Activated CD4-positive, alpha-beta T cell treated with anti-CD3 and anti-CD28 coated beads, Interleukin-2, amount 10 ng/mL, durations not matched to agents 7 days and 5 days (primary cell): Measurements from ENCODE around the gene NOTCH1. TPM values are rescaled to one million over a fixed set of nuclear protein-coding genes. Genes with fewer than 3 reads are reported as not detected.
"Not testable (repeated sequence)": the region's sequence is repeated elsewhere in the genome, so short reads cannot be mapped to it uniquely, and the experiment has no call there.

Experiments
- CTCF ChIA-PET: fragments of 350-600 bp; sonication (Branson Sonifier 250); formaldehyde crosslinking; loops from one replicate; lab custom pipeline; 2021; ENCODE audit warnings: antibody characterized with exemption; lab: Charles Lee
- POLR2A ChIA-PET: fragments of 350-600 bp; sonication (Branson Sonifier 250); formaldehyde crosslinking; loops from one replicate; lab custom pipeline; 2021; ENCODE audit warnings: antibody characterized with exemption; lab: Charles Lee
- DNase-seq: peaks from one replicate; pipeline ENCODE4 v3.0.0-alpha.2; 2020
- H3K27ac Mint-ChIP-seq: one replicate; pipeline ENCODE4 v1.8.0; 2021; ENCODE audit warnings: mild to moderate bottlenecking, moderate library complexity, mixed read lengths
- H3K27me3 Mint-ChIP-seq: one replicate; pipeline ENCODE4 v1.8.0; 2021; ENCODE audit warnings: mixed read lengths
- H3K36me3 Mint-ChIP-seq: one replicate; pipeline ENCODE4 v1.8.0; 2021; ENCODE audit warnings: low read depth, mixed read lengths
- H3K4me1 Mint-ChIP-seq: one replicate; pipeline ENCODE4 v1.8.0; 2021; ENCODE audit warnings: mixed read lengths
- H3K4me3 Mint-ChIP-seq: one replicate; pipeline ENCODE4 v1.8.0; 2021; ENCODE audit warnings: mild to moderate bottlenecking, moderate library complexity, mixed read lengths
- H3K9me3 Mint-ChIP-seq: one replicate; pipeline ENCODE4 v1.8.0; 2021; ENCODE audit warnings: mixed read lengths
- total RNA-seq, 2 experiments: library from RNA; stranded (reverse); gene quantifications; one replicate each; pipeline ENCODE4 v1.2.3, GENCODE V29; 2021

NOTCH1 gene
- total RNA-seq, 2 experiments from 2014 or later = 73.6 to 74.4 TPM

DNA sequence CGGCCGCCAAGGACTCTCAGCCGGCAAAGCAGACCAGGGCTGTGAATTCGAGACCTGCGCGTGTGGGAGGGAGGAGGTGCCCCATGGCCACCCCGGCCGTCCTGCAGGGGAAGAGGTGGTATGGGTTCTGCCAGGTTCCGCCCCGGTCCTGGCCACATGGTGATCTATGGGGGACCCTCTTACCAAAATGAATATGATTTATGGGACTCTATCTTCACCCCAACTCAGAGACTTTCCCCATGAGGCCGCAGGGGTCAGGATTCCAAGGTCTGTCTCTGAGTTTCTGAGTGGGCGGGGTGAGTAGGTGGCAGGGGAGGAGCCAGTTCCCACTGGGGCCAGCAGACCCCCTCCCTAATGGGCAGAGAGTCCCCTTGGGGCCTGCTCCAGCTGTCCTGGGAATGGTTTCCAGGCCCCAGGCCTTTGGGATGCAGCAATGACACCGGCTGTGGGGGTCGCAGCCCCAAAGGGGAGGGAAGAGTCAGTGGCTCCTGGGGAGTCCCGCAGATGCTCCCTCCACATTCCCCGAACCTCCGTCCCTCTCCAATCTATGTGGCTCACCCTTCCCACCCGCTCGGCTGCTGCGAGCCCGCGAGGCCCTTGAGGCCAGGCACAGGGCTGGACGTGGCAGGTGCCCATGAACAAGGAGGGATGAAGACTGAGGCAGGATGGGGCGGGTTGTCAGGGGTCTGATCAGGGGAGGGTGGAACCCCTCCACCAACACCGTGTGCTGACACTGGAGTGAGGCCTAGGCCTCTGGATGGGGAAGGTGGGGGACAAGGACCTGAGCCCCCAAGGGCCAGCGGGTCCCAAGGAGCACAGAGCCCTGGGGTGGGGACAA lies 20.1 kb upstream of the NOTCH1 start:
- Mint-ChIP-seq H3K4me3 (no peak overlapping the region), H3K9me3 (peaks cover 2% of the 10 kb centered on the region), H3K27ac (no peak overlapping the region), H3K4me1 (no peaks in the 10 kb centered on the region), H3K27me3 (no peaks in the 10 kb centered on the region), H3K36me3 (no peaks in the 10 kb centered on the region)
- CTCF ChIA-PET = no interaction called here
- DNase-seq = no peak
- POLR2A ChIA-PET = no interaction called here

DNA sequence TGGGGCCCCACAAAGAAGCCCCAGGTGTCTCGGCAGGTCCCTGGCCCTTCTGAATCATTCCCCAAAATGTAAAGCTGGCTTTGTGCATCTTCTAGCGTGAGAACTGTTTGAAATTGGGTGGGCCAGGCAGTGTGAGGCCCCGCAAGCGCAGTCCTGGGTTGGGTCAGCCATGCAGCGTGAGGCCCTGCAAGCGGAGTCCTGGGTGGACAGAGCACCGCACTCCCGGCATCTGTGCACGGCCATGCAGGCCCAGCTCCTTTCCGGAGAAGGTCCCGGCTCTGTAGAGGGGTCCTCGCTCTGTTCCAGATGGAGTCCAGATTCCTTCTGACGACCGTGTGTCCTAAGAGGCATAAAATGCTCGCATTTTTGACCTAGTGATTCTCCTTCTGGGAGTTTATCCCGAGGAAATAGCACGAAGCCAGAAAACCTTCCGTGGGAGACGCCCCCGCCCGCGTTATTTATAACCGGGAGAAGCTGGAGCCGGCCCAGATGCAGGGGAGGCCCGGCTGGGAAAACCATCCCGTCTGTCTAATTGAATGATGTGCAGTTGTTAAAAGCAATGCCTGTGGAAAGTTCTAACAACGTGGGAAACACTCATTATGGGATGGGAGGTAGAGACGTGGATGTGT lies 19.4 kb upstream of the NOTCH1 start:
- DNase-seq = no peak
- Mint-ChIP-seq H3K4me3 (no peak overlapping the region), H3K36me3 (peaks cover 2% of the 10 kb centered on the region), H3K27me3 (no peaks in the 10 kb centered on the region), H3K9me3 (peaks cover 7% of the 10 kb centered on the region), H3K4me1 (no peaks in the 10 kb centered on the region), H3K27ac (no peak overlapping the region)
- ChIA-PET POLR2A (no interaction called here), CTCF (no interaction called here)

DNA sequence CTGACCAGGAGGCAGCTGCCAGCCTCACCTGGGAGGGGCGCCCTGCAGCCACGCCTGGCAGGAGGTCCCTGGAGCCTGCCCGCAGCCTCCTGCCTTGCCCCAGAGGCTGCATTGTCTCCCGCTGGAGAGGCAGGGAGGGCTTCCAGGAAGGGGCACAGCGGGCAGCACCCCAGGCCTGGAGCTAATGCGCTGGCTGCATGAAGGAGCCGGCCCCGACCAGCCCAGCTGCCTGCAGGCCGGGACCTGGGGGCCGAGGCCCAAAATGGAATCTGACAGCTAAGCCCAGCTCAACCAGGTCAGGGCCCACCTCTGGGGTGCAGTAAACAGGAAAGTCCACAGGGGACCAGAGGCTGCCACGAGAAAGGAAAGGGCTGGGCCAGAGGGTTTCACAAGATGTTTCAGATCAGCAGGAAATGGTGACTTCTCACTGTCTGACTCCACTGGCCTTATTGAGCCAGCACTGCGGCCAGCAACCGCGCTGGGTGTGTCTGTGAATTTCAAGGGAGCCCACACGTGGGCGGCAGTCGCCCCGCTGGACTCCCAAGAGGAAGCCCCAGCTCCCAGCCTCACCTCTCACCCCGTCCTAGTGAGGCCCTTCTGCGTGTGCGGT lies 18.6 kb upstream of the NOTCH1 start:
- Mint-ChIP-seq H3K9me3 (peaks cover 7% of the 10 kb centered on the region), H3K4me1 (no peaks in the 10 kb centered on the region), H3K27me3 (no peaks in the 10 kb centered on the region), H3K36me3 (peaks cover 2% of the 10 kb centered on the region), H3K27ac (no peak overlapping the region), H3K4me3 (no peak overlapping the region)
- CTCF ChIA-PET = interaction anchor here (0.7 to 2.0 kb wide), 3 partner anchors 9 to 81 kb away, joined by 3 to 5 read pairs (median 4); no protein-coding TSS in a partner anchor
- no peak for DNase-seq
- POLR2A ChIA-PET = no interaction called here

DNA sequence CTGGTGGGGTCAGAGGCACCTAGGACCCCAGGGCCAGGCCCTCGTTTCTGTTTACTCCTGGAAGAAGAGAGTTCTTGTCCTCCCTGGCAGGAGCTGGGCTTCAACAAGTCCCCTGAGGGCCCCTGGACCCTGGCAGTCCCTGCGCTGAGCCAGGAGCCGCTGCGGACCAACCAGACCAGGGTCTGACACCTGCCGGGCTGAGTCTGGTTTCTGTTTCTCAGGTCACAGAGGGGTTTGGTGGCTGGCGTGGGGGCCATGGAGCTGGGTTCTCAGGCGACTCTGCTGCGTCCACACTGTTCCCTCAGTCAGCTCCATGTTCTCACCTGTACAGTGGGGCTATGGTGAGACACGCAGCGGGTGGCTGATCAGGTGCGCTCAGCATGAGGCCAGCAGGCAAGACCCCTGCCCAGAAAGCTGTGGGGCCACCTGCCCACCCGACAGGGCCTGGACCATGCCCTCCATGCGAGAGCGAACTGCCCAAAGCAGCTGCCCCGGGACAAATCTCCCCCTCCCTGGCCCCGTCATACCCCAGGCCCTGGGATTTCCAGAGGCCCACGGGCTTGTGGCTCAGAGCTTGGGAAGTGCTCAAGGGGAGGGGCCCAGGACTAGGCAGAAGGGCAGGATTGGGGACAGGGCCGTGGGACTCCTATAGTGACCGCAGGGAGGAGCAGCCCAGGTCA lies 17.9 kb upstream of the NOTCH1 start:
- Mint-ChIP-seq H3K9me3 (peaks cover 10% of the 10 kb centered on the region), H3K4me3 (no peak overlapping the region), H3K27ac (no peak overlapping the region), H3K36me3 (peaks cover 2% of the 10 kb centered on the region), H3K4me1 (no peaks in the 10 kb centered on the region), H3K27me3 (peaks cover 2% of the 10 kb centered on the region)
- CTCF ChIA-PET = interaction anchor here (0.6 to 2.0 kb wide), 5 partner anchors 9 to 807 kb away, joined by 3 to 5 read pairs (median 4); no protein-coding TSS in a partner anchor
- DNase-seq = no peak
- POLR2A ChIA-PET = no interaction called here

DNA sequence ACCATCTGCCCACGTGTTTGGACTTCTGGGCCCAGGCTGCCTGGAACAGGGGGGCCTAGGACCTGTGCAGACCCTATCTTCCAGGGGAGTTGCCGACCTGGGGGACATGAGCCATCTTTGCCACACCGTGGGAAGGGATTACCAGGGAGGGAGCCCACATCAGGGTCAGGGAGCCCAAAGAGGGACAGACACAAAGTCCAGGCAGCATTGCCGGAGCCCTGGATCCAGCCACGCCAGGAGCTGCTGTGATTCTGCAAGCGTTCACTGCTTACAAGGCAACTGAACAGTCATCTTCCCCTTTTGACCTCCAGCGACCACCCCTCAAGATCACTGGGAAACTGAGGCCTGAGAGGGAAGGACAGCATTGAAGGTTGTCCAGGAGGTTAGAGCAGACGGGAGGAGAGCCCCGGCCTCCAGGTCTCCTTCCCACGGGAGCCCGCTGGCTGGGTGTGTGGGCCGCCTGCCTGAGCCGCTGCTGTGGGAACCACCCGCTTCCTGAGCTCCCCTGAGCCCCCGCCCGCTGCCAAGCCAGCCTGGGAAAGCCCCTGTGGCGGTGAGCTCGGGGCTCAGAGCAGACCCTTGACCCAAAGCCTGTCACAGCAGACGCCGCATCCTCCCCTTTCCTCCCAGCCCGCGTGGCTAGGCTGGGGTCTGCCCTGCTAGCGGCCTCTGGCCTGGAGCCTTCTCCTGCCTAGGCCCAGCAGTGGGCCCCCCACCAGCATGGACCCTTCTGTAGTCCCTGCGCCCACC lies 17.1 kb upstream of the NOTCH1 start:
- peaks cover 2% of the 10 kb centered on the region for H3K27me3 Mint-ChIP-seq
- peaks cover 14% of the 10 kb centered on the region for H3K9me3 Mint-ChIP-seq
- H3K27ac Mint-ChIP-seq = no peak overlapping the region
- DNase-seq = no peak
- H3K4me3 Mint-ChIP-seq = no peak overlapping the region
- CTCF ChIA-PET = interaction anchor here (0.6 to 2.0 kb wide), 4 partner anchors 12 to 808 kb away, joined by 3 to 4 read pairs (median 4); no protein-coding TSS in a partner anchor
- H3K36me3 Mint-ChIP-seq = peaks cover 2% of the 10 kb centered on the region
- POLR2A ChIA-PET = no interaction called here
- no peaks in the 10 kb centered on the region for H3K4me1 Mint-ChIP-seq

DNA sequence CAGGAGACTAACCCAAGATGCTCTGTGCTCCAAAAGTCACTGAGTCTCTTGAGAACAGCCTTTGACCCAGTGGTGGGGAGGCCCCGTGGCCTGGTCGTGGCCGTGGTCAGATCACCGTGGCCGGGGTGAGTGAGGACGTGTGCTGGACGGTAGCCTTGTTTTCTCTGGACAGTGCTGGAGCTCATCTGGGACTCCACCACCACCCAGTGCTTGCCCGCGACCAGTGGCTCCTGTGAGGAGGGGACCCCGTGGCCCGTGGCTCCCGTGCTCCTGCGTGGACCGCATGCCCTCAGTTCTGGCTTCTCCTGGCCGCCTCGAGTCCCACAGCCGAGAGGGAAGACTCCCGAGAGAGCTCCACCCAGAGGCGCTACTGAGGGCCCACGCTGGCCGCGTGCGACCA lies 15.9 kb upstream of the NOTCH1 start:
- ChIA-PET CTCF (interaction anchor here (0.8 to 1.9 kb wide), 3 partner anchors 11 to 70 kb away, joined by 3 to 5 read pairs (median 4); no protein-coding TSS in a partner anchor), POLR2A (no interaction called here)
- Mint-ChIP-seq H3K9me3 (peaks cover 14% of the 10 kb centered on the region), H3K27ac (no peak overlapping the region), H3K27me3 (peaks cover 2% of the 10 kb centered on the region), H3K4me1 (no peaks in the 10 kb centered on the region), H3K4me3 (no peak overlapping the region), H3K36me3 (peaks cover 2% of the 10 kb centered on the region)
- DNase-seq = no peak

DNA sequence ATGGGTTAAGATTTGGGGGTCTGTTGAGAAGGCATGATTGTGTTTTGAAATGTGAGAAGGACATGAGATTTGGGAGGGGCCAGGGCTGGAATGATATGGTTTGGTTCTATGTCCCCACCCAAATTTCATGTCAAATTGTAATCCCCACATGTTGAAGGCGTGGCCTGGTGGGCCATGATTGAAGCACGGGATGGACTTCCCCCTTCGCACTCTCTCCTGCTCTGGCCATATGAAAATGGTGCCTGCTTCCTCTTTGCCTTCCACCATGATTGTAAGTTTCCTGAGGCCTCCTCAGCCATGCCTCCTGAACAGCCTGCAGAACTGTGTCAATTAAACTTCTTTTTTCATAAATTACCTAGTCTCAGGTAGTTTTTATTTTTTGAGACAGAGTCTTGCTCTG lies 14.7 kb upstream of the NOTCH1 start:
- Mint-ChIP-seq H3K4me3 (no peak overlapping the region), H3K27me3 (peaks cover 4% of the 10 kb centered on the region), H3K36me3 (peaks cover 2% of the 10 kb centered on the region), H3K9me3 (peaks cover 14% of the 10 kb centered on the region), H3K4me1 (no peaks in the 10 kb centered on the region), H3K27ac (no peak overlapping the region)
- ChIA-PET CTCF (interaction anchor here (1.9 kb wide), 1 partner anchor 12 kb away, joined by 5 read pairs; no protein-coding TSS in a partner anchor), POLR2A (no interaction called here)
- no peak for DNase-seq

DNA sequence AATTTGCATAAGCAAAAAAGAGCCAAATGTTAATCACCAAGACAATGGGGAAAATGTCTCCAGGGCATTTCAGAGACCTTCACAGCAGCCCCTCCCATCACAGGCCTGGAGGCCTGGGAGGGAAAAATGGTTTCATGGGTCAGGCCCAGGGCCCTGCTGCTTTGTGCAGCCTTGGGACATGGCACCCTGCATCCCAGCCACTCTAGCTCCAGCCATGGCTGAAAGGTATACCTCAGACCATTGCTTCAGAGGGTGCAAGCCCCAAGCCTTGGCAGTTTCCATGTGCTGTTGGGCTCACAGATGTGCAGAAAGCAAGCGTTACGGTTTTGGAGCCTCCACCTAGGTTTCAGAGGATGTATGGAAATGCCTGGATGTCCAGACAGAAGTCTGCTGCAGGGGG lies 13.5 kb upstream of the NOTCH1 start:
- H3K9me3 Mint-ChIP-seq = peaks cover 14% of the 10 kb centered on the region
- DNase-seq, H3K36me3 Mint-ChIP-seq, H3K27ac Mint-ChIP-seq, H3K4me1 Mint-ChIP-seq, H3K27me3 Mint-ChIP-seq, POLR2A ChIA-PET, H3K4me3 Mint-ChIP-seq, CTCF ChIA-PET: not testable (repeated sequence)

DNA sequence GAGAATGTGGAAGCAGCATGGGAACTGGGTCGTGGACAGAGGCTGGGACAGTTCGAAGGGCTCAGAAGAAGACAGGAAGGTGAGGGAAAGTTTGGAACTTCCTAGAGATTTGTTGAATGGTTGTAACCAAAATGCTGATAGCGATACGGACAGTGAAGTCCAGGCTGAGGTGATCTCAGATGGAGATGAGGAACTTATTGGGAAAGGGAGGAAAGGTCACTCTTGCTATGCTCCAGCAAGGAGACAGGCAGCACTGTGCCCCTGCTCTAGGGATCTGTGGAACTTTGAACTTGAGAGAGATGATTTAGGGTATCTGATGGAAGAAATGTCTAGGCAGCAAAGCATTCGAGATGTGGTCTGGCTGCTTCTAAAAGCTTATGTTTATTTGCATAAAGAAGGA lies 13.0 kb upstream of the NOTCH1 start:
- POLR2A ChIA-PET, H3K4me1 Mint-ChIP-seq, CTCF ChIA-PET, DNase-seq, H3K36me3 Mint-ChIP-seq, H3K27me3 Mint-ChIP-seq, H3K27ac Mint-ChIP-seq, H3K4me3 Mint-ChIP-seq: not testable (repeated sequence)
- peaks cover 14% of the 10 kb centered on the region for H3K9me3 Mint-ChIP-seq

DNA sequence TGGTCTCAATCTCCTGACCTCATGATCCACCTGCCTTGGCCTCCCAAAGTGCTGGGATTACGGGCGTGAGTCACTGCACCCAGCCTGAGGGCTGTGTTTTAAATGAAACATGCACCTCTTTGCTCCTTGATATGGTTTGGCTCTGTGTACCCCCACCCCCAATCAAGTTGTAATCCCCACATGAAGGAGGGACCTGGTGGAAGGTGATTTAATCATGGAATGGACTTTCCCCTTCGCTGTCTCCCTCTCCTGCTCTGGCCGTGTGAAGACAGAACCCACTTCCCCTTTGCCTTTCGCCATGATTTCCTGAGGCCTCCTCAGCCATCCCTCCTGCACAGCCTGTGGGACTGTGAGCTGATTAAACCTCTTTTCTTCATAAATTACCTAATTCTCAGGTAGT lies 12.5 kb upstream of the NOTCH1 start:
- Mint-ChIP-seq H3K27ac (no peak overlapping the region), H3K27me3 (peaks cover 4% of the 10 kb centered on the region), H3K4me3 (no peak overlapping the region), H3K36me3 (peaks cover 2% of the 10 kb centered on the region), H3K4me1 (no peaks in the 10 kb centered on the region), H3K9me3 (peaks cover 14% of the 10 kb centered on the region)
- ChIA-PET POLR2A (no interaction called here), CTCF (no interaction called here)
- DNase-seq = no peak

DNA sequence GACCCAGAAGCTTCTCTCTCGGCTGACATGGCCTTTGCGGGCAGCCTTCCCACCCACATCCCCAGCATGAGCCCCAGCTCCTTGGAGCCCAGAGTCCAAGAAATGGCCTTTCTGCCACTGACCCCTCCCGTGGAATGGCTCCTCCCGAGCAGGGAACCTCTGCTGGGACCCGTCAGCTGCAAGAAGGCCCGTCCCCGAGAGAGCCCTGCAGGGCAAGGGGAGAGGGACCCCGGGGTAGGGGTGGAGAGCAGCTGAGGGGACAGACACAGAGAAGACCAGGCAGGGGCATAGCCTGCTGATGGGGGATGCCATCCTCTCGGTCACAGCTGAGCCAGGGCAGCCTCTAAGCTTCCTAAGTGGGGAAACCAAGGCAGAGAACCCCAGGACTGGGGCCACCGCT lies 11.2 kb upstream of the NOTCH1 start:
- no peak overlapping the region for H3K4me3 Mint-ChIP-seq
- ChIA-PET POLR2A (no interaction called here), CTCF (interaction anchor here (0.9 to 1.2 kb wide), 3 partner anchors 17 to 170 kb away, joined by 3 to 7 read pairs (median 4); no protein-coding TSS in a partner anchor)
- H3K27ac Mint-ChIP-seq = no peak overlapping the region
- no peak for DNase-seq
- H3K36me3 Mint-ChIP-seq = peaks cover 2% of the 10 kb centered on the region
- H3K4me1 Mint-ChIP-seq = peaks cover 5% of the 10 kb centered on the region
- H3K27me3 Mint-ChIP-seq = peaks cover 9% of the 10 kb centered on the region
- peaks cover 14% of the 10 kb centered on the region for H3K9me3 Mint-ChIP-seq

DNA sequence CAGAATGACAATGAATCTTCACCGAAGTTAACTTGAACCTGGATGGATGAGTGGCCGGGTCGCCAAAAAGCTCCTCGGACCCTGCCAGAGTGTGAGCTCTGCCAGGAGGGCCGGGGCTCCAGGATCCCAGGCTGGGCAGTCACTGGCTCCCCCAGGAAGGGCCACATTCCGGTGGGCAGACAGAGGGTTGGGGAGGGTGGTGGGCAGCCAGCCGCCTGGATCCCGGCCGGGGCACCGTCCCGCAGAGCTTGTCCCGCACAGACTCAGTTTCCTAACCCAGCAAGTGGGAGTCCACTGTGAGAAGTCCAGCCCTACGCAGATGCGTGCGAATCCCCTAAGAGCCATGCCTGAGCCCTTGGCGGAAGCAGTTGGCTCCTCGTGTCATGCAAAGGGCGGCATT lies 10.3 kb upstream of the NOTCH1 start:
- Mint-ChIP-seq H3K36me3 (peaks cover 2% of the 10 kb centered on the region), H3K27ac (no peak overlapping the region), H3K9me3 (peaks cover 12% of the 10 kb centered on the region), H3K27me3 (peaks cover 10% of the 10 kb centered on the region), H3K4me1 (peaks cover 9% of the 10 kb centered on the region), H3K4me3 (no peak overlapping the region)
- no peak for DNase-seq
- POLR2A ChIA-PET = no interaction called here
- CTCF ChIA-PET = interaction anchor here (0.5 to 1.2 kb wide), 4 partner anchors 16 to 536 kb away, joined by 3 to 7 read pairs (median 4); no protein-coding TSS in a partner anchor
